ENCODE results near the gene CC2D2B.

Gene CC2D2B

DNA sequence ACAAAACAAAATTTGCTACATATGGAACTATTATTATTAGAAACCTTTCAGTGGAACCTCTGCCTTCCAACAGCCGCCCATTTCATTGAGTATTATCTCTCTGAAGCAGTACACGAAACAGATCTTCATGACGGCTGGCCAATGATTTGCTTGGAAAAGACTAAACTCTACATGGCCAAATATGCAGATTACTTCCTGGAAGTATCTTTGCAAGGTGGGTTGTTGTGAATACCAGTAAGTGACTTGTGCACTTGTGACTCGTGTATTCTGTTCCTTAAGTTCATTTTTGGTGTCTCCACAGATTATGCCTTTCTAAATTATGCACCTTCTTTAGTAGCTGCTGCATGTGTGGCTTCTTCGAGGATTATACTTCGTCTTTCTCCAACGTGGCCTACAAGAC lies 149.0 kb downstream of the CC2D2B start:
- FAIRE-seq, result no peak
- no peak for DNase-seq (ENCODE audit: extremely low spot score, insufficient read length, low read depth)

- no peak for FAIRE-seq
- no peak for DNase-seq (ENCODE audit: extremely low spot score, insufficient read length, low read depth)
These were observed 153.5 kb downstream of the CC2D2B start for GRCh38 chr10:96061232-96061631.

- DNase-seq (ENCODE audit: extremely low spot score, insufficient read length, low read depth) (no peak), FAIRE-seq (no peak)
These were observed 164.9 kb downstream of the CC2D2B start for GRCh38 chr10:96072674-96073073.

- DNase-seq (ENCODE audit: extremely low spot score, insufficient read length, low read depth) (no peak), FAIRE-seq (no peak)
These were observed 165.9 kb downstream of the CC2D2B start for GRCh38 chr10:96073722-96074121.

DNA sequence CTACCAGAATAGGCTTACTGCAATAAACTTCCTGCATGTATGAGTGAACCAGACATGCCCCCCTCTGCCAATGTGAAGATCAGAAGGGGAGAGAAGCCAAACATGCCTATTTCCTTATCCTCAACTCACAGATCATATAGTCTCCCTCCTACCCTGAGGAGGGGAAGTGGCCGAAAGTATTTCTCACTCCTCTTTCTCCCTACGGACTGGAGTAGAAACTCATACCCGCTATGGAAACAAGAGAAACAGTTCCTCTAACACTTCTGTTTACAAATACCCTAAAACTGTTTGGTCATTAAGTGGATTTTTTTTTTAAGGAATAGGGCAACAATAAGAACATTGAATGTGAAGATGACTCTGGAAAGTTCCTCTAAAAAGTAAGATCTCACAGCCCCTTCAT lies 167.0 kb downstream of the CC2D2B start:
- FAIRE-seq (no peak), DNase-seq (ENCODE audit: extremely low spot score, insufficient read length, low read depth) (no peak)

- FAIRE-seq (no peak), DNase-seq (ENCODE audit: extremely low spot score, insufficient read length, low read depth) (no peak)
These were observed 168.2 kb downstream of the CC2D2B start for GRCh38 chr10:96075977-96076376.

GRCh38 chr10:96077156-96077555 lies 169.4 kb downstream of the CC2D2B start:
- FAIRE-seq (no peak), DNase-seq (ENCODE audit: extremely low spot score, insufficient read length, low read depth) (no peak)

GRCh38 chr10:96082153-96082552 lies 174.4 kb downstream of the CC2D2B start:
- FAIRE-seq (no peak), DNase-seq (ENCODE audit: extremely low spot score, insufficient read length, low read depth) (no peak)
